ENCODE data around the gene UVRAG. TPM values are rescaled to one million over a fixed set of nuclear protein-coding genes. Genes with fewer than 3 reads are reported as not detected.

UVRAG gene
- total and polyA plus RNA-seq, 2 of the 4 experiments (the other 2 are of a cell fraction) = 5.6 to 10.9 TPM

GRCh38 chr11:76147106-76147740 lies 332.2 kb downstream of the UVRAG start:
- dilution Hi-C loops (cut with HindIII; ENCODE audit: low sequenced_read_pairs, unreplicated experiment) = no loop called here
- in situ Hi-C loops (cut with MboI; ENCODE audit: low sequenced_read_pairs) = no loop called here
- TF ChIP-seq RFX5 (IDR thresholded peaks at IDR 0.05; ENCODE audit: low read depth, low read length) = no peak
- no peak for TF ChIP-seq CHD1 (IDR thresholded peaks at IDR 0.05; ENCODE audit: low read depth, low read length)
- TF ChIP-seq, protein P1, sequence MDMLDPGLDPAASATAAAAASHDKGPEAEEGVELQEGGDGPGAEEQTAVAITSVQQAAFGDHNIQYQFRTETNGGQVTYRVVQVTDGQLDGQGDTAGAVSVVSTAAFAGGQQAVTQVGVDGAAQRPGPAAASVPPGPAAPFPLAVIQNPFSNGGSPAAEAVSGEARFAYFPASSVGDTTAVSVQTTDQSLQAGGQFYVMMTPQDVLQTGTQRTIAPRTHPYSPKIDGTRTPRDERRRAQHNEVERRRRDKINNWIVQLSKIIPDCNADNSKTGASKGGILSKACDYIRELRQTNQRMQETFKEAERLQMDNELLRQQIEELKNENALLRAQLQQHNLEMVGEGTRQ (IDR thresholded peaks at IDR 0.05; ENCODE audit: low read depth, low read length) = no peak
- TF ChIP-seq RCOR1 (IDR thresholded peaks at IDR 0.05; ENCODE audit: insufficient replicate concordance, low read length) = no peak
- no peak for TF ChIP-seq BHLHE40 (IDR thresholded peaks at IDR 0.05; ENCODE audit: low read depth, low read length)
- TF ChIP-seq RAD21 (IDR thresholded peaks at IDR 0.05; ENCODE audit: low read length) = no peak
- no peak for TF ChIP-seq MAZ (IDR thresholded peaks at IDR 0.05; ENCODE audit: borderline replicate concordance, low read depth, low read length)
- TF ChIP-seq, protein P2, sequence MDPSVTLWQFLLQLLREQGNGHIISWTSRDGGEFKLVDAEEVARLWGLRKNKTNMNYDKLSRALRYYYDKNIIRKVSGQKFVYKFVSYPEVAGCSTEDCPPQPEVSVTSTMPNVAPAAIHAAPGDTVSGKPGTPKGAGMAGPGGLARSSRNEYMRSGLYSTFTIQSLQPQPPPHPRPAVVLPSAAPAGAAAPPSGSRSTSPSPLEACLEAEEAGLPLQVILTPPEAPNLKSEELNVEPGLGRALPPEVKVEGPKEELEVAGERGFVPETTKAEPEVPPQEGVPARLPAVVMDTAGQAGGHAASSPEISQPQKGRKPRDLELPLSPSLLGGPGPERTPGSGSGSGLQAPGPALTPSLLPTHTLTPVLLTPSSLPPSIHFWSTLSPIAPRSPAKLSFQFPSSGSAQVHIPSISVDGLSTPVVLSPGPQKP (IDR thresholded peaks at IDR 0.05; ENCODE audit: borderline replicate concordance, low read depth, low read length) = no peak
- TF ChIP-seq MXI1 (IDR thresholded peaks at IDR 0.05; ENCODE audit: borderline replicate concordance, low read depth, low read length) = no peak
- no peak for TF ChIP-seq SMC3 (IDR thresholded peaks at IDR 0.05; ENCODE audit: low read depth, low read length)
- TF ChIP-seq POLR2A (IDR thresholded peaks at IDR 0.05; ENCODE audit: low read depth, low read length) = no peak
- no peak for TF ChIP-seq CEBPB (IDR thresholded peaks at IDR 0.05; ENCODE audit: low read depth, low read length)
- TF ChIP-seq, protein P3, sequence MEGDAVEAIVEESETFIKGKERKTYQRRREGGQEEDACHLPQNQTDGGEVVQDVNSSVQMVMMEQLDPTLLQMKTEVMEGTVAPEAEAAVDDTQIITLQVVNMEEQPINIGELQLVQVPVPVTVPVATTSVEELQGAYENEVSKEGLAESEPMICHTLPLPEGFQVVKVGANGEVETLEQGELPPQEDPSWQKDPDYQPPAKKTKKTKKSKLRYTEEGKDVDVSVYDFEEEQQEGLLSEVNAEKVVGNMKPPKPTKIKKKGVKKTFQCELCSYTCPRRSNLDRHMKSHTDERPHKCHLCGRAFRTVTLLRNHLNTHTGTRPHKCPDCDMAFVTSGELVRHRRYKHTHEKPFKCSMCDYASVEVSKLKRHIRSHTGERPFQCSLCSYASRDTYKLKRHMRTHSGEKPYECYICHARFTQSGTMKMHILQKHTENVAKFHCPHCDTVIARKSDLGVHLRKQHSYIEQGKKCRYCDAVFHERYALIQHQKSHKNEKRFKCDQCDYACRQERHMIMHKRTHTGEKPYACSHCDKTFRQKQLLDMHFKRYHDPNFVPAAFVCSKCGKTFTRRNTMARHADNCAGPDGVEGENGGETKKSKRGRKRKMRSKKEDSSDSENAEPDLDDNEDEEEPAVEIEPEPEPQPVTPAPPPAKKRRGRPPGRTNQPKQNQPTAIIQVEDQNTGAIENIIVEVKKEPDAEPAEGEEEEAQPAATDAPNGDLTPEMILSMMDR (conservative IDR thresholded peaks at IDR 0.05; ENCODE audit: low read depth, low read length) = no peak

More at GRCh38 chr11:76147106-76147740, 332.2 kb downstream of the UVRAG start:
- Histone ChIP-seq H4K5ac (ENCODE audit: low read depth, low read length) (no peak overlapping the region), H3K9me1 (ENCODE audit: insufficient read depth, low read length) (peaks cover 11% of the 10 kb centered on the region; the same call in 1 of the 2 replicates), H2AFZ (replicated peaks; ENCODE audit: low read length, poor library complexity) (no peak overlapping the region), H2BK20ac (ENCODE audit: low read depth, low read length) (no peak overlapping the region), H3K4me2 (ENCODE audit: low read depth, low read length) (no peak overlapping the region), H3K79me1 (ENCODE audit: low read depth in 1 of 2, low read length in 2 of 2) (no peaks in the 10 kb centered on the region), H3K4me3 (ENCODE audit: insufficient read depth, low read depth, low read length) (no peak overlapping the region), H2BK5ac (ENCODE audit: low read depth, low read length, poor library complexity, severe bottlenecking) (no peak overlapping the region), H4K8ac (ENCODE audit: low read depth in 2 of 2, low read length in 2 of 2) (no peak overlapping the region), H3K18ac (ENCODE audit: low read depth, low read length) (no peak overlapping the region), H3K9me3 (ENCODE audit: control insufficient read depth, insufficient read depth, low read length) (no peaks in the 10 kb centered on the region), H3K4ac (ENCODE audit: low read depth, low read length) (no peak overlapping the region), H4K20me1 (ENCODE audit: insufficient read depth, low read length) (no peaks in the 10 kb centered on the region), H3K27ac (ENCODE audit: insufficient read depth, low read length) (no peak overlapping the region), H4K91ac (ENCODE audit: insufficient read depth, low read depth, low read length) (no peak overlapping the region), H2BK120ac (ENCODE audit: low read depth, low read length) (no peak overlapping the region), H2BK15ac (ENCODE audit: low read depth, low read length) (no peak overlapping the region), H3K14ac (replicated peaks; ENCODE audit: low read depth, low read length) (no peak overlapping the region), H3K23ac (ENCODE audit: low read depth, low read length) (no peak overlapping the region), H3K9ac (ENCODE audit: low read depth, low read length) (no peak overlapping the region), H3K4me1 (ENCODE audit: control insufficient read depth, insufficient read depth, low read length) (no peaks in the 10 kb centered on the region), H3K27me3 (ENCODE audit: control insufficient read depth, insufficient read depth, low read length) (no peaks in the 10 kb centered on the region; the same call in 1 of the 2 replicates), H3K56ac (ENCODE audit: extremely low read depth, insufficient read depth, low read length) (no peak overlapping the region), H2AK9ac (replicated peaks; ENCODE audit: low read depth, low read length, poor library complexity) (no peak overlapping the region), H3K36me3 (ENCODE audit: control insufficient read depth, insufficient read depth, low read length) (no peaks in the 10 kb centered on the region), H2AK5ac (ENCODE audit: low read depth, low read length) (no peak overlapping the region)
- DNase-seq = no peak
- 70% methylated on average over 4 of the region's 14 CpGs; no CpG with 5 or more reads in 1 of the 2 experiments for WGBS, 2 experiments (ENCODE audit: extremely low coverage in 2 of 2, insufficient read length in 1 of 2)
- POLR2A ChIA-PET (ENCODE audit: unreplicated experiment) = no interaction called here
- ATAC-seq (ENCODE audit: low read depth) = no peak
- intact Hi-C loops (cut with micrococcal nuclease) = no loop called here
- no TSS peak for BruUV-seq (replicated peaks)
- CTCF ChIA-PET = interaction anchor here (0.7 to 1.4 kb wide), 2 partner anchors 112 to 250 kb away, joined by 3 read pairs; no protein-coding TSS in a partner anchor

Data from IMR-90 (cell line).